ENCODE data around the gene DEXI.

Gene DEXI

DNA sequence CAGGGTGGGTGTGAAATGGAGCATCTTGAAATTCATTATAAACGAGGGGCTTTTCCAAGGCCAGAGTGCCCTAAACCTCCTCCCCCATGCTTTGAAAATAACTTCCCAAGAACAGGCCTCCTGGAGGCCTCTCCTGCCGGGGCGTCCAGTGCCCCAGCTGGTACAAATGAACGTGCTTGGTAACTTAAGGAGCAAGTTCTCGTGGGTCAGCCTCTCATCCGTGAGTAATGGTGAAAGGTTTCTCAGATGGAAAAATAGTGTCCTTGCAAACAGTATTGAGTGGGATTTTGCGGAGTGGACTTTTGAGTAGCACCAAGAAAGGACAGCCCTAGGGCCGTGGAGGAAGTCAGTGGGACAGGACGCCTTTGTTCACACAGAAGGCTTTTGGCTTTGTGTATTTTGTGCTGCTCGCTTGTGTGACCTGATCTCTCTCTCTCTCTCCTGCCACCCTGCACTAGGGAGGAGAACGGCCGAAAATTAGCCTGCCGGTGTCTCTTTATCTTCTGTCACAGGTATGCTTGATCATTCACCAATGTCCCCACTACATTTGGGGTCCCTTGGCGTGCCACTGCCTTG, 36.7 kb upstream of the DEXI start:
- in situ Hi-C loops (cut with HindIII; ENCODE audit: low sequenced_read_pairs) = no loop called here
- DNase-seq (ENCODE audit: low read depth) = no peak
- TF ChIP-seq, protein P1, sequence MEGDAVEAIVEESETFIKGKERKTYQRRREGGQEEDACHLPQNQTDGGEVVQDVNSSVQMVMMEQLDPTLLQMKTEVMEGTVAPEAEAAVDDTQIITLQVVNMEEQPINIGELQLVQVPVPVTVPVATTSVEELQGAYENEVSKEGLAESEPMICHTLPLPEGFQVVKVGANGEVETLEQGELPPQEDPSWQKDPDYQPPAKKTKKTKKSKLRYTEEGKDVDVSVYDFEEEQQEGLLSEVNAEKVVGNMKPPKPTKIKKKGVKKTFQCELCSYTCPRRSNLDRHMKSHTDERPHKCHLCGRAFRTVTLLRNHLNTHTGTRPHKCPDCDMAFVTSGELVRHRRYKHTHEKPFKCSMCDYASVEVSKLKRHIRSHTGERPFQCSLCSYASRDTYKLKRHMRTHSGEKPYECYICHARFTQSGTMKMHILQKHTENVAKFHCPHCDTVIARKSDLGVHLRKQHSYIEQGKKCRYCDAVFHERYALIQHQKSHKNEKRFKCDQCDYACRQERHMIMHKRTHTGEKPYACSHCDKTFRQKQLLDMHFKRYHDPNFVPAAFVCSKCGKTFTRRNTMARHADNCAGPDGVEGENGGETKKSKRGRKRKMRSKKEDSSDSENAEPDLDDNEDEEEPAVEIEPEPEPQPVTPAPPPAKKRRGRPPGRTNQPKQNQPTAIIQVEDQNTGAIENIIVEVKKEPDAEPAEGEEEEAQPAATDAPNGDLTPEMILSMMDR (IDR thresholded peaks at IDR 0.05; ENCODE audit: low read depth, low read length, missing control alignments) = no peak
- no peak overlapping the region for H3K4me3 ChIP-seq (ENCODE audit: low read depth, low read length)

GRCh38 chr16:10978124-10978523, 35.9 kb upstream of the DEXI start:
- in situ Hi-C loops (cut with HindIII; ENCODE audit: low sequenced_read_pairs) = no loop called here
- no peak overlapping the region for H3K4me3 ChIP-seq (ENCODE audit: low read depth, low read length)
- DNase-seq (ENCODE audit: low read depth) = no peak
- TF ChIP-seq, protein P1 (IDR thresholded peaks at IDR 0.05; ENCODE audit: low read depth, low read length, missing control alignments) = no peak

DNA sequence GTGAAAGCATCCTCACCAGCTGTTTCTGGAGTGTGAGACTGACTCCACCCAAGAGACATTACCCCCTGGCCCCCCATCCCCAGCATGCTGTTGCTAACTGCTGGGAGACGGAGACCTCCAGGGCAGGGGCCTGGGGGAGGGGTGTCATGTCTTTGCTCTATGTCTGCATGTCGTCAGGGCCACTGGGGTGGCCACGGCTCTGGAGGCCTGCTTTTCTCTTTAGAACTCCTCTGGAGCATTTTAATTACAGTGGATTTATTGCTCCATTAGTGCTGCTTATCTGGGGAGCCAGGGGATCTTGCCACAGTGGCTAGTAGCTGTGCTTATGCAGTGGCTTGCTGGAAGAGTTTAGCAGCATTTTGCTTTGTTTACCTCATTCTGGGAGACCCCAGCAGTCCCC, 34.4 kb upstream of the DEXI start:
- in situ Hi-C loops (cut with HindIII; ENCODE audit: low sequenced_read_pairs) = no loop called here
- no peak overlapping the region for H3K4me3 ChIP-seq (ENCODE audit: low read depth, low read length)
- no peak for DNase-seq (ENCODE audit: low read depth)
- TF ChIP-seq, protein P1 (IDR thresholded peaks at IDR 0.05; ENCODE audit: low read depth, low read length, missing control alignments) = no peak

GRCh38 chr16:10972819-10973464, 30.7 kb upstream of the DEXI start:
- in situ Hi-C loops (cut with HindIII; ENCODE audit: low sequenced_read_pairs) = no loop called here
- H3K4me3 ChIP-seq (ENCODE audit: low read depth, low read length) = no peak overlapping the region
- TF ChIP-seq, protein P1 (IDR thresholded peaks at IDR 0.05; ENCODE audit: low read depth, low read length, missing control alignments) = no peak
- no peak for DNase-seq (ENCODE audit: low read depth)

DNA sequence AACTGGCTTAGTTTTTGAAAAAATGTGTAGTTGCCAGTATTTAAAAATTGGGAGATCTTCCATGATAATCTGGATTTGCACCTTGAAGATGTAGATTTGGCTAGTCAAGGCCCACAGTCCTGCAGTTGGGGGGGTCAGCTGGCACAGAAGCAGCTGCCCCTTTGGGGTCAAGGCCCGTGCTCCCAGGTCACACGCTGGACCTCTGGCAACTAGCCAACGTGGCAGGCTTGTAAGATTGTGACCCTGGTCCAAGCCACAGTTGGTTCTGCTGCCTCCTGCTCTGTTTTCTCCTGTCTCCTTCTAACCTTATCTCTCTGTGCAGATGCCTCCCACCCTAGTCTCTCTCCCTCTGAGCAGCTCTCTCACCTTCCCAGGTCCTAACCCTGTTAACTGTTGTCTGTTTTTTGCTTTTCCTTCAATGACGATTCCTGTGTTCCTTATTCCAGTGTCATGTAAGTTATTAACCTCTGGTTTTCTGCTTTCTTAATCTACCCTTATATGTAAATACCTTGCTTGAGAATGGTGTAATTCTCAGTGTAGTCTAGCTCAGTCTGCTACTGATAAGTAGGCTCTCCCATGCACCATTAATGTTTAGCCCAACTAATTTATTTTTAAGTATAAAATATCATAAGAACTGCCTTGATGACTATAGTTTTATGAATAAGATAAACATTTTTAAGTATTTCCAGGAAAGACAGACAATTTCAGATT, 30.0 kb upstream of the DEXI start:
- TF ChIP-seq, protein P1 (IDR thresholded peaks at IDR 0.05; ENCODE audit: low read depth, low read length, missing control alignments) = no peak

DNA sequence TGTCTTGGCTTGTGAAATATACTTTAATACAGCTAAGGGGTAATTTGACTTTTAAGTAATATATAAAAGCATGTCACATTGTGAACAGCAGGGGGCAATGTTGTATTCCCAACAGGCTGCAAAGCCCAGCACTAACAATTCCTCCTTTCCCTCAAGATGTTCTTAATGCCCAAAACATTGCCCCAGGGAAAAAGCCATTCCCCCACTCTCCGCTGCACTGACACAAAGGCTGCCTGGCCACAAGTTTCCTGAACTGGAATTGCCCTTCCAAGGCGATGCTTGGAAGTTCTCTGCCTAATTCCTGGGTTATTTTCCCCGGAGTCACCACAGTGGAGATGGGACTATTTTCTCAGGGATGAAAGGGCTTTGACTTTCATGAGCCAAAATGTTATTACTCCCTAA, 29.3 kb upstream of the DEXI start:
- no peak overlapping the region for H3K4me3 ChIP-seq (ENCODE audit: low read depth, low read length)
- TF ChIP-seq, protein P1 (IDR thresholded peaks at IDR 0.05; ENCODE audit: low read depth, low read length, missing control alignments) = peak; percentile 58
- in situ Hi-C loops (cut with HindIII; ENCODE audit: low sequenced_read_pairs) = no loop called here
- DNase-seq (ENCODE audit: low read depth) = peak; percentile 88

More for the DNA sequence above, 30.0 kb upstream of the DEXI start:
- in situ Hi-C loops (cut with HindIII; ENCODE audit: low sequenced_read_pairs) = no loop called here
- DNase-seq (ENCODE audit: low read depth) = no peak
- no peak overlapping the region for H3K4me3 ChIP-seq (ENCODE audit: low read depth, low read length)

All from astrocyte of the cerebellum (primary cell).